Upper lobe of right lung (tissue), 1 donor: ENCODE results near the gene PPP1R27. TPM values are rescaled to one million over a fixed set of nuclear protein-coding genes. Genes with fewer than 3 reads are reported as not detected.

Experiments used
- ATAC-seq: fragments of 200-7000 bp; cut with Tn5 transposase; one replicate; pipeline ENCODE4 v1.9.1; 2020; ENCODE audit warnings: mild to moderate bottlenecking, moderate library complexity
- DNase-seq: peaks from one replicate; pipeline ENCODE4 v3.0.0-alpha.2; 2020
- H3K27ac ChIP-seq: fragments of 200-600 bp; one replicate; pipeline ENCODE4 v1.8.0; 2022
- H3K27me3 ChIP-seq: fragments of 200-600 bp; one replicate; pipeline ENCODE4 v1.8.0; 2022; ENCODE audit warnings: mild to moderate bottlenecking
- H3K36me3 ChIP-seq: fragments of 200-600 bp; one replicate; pipeline ENCODE4 v1.8.0; 2022
- H3K4me1 ChIP-seq: fragments of 200-600 bp; one replicate; pipeline ENCODE4 v1.8.0; 2022
- H3K4me3 ChIP-seq: fragments of 200-600 bp; one replicate; pipeline ENCODE4 v1.8.0; 2022; ENCODE audit warnings: mild to moderate bottlenecking
- H3K9me3 ChIP-seq: fragments of 200-600 bp; one replicate; pipeline ENCODE4 v1.8.0; 2022
- intact Hi-C: fragments of 100-400 bp; cut with DNase I; formaldehyde crosslinking; loops from one replicate; pipeline ENCODE4 v1.11.0; 2022
- total RNA-seq: library from RNA; stranded (reverse); fragmentation: NEBNext Ultra II Directional; extraction: Animal tissue kit (Norgen Biotek cat#: 25700); gene quantifications from one replicate; pipeline ENCODE4 v1.2.1, GENCODE V29; 2021
- TF ChIP-seq, protein P1 (sequence below): fragments of 200-600 bp; IDR thresholded peaks from one replicate; pipeline ENCODE4 v1.8.0; 2022; ENCODE audit warnings: antibody characterized with exemption
- donor health status: DM: no; HTN: yes; CAD: no; lungs with severe emphysema.

Gene PPP1R27
- total RNA-seq, 1 donor from 2014 or later = not detected

DNA sequence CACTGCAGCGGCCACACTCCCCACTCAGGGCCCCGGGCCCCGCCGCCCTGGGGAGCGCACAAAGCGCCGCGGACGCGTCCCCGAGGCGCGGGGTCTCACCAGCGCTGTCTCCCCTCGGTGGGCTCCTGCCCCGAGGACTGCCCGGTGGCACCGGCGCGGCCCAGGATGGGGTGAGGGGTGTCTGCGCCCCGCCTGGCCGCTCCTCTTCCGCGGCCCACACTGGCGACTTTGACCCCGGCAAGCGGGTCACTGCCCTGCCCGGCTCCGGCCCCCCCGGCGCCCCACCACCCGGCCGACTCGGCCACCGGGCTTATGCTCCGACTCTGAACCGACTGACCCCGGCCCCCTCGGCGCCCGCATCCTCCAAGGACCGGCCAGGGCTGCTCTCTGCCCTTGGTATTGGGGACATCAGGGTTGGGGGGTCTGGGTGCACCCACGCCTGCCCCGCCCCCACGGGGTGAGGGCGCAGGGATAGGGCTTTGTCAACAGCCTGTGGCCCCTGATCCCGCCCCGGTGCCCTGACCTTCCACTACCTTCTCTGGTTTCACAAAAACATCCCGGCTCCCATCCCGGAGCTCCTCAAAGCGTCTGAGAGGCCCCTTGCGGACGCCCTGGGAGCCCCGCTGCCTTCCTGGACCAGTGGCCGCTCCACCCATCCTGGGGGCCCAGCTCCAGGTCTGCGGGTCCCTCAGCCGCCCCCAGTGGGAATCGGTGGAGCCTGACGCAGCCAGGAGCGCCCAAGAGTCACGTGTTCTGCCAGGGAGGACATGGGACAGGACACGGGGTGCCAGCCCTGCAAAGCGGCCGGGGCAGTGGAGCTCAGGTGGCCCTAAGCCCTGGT lies 30.1 kb downstream of the PPP1R27 start:
- Histone ChIP-seq H3K36me3 (no peaks in the 10 kb centered on the region), H3K9me3 (no peaks in the 10 kb centered on the region), H3K4me1 (no peaks in the 10 kb centered on the region), H3K4me3 (no peak overlapping the region), H3K27me3 (peaks cover 75% of the 10 kb centered on the region), H3K27ac (no peak overlapping the region)
- ATAC-seq (no peak), DNase-seq (no peak)
- TF ChIP-seq, protein P1, sequence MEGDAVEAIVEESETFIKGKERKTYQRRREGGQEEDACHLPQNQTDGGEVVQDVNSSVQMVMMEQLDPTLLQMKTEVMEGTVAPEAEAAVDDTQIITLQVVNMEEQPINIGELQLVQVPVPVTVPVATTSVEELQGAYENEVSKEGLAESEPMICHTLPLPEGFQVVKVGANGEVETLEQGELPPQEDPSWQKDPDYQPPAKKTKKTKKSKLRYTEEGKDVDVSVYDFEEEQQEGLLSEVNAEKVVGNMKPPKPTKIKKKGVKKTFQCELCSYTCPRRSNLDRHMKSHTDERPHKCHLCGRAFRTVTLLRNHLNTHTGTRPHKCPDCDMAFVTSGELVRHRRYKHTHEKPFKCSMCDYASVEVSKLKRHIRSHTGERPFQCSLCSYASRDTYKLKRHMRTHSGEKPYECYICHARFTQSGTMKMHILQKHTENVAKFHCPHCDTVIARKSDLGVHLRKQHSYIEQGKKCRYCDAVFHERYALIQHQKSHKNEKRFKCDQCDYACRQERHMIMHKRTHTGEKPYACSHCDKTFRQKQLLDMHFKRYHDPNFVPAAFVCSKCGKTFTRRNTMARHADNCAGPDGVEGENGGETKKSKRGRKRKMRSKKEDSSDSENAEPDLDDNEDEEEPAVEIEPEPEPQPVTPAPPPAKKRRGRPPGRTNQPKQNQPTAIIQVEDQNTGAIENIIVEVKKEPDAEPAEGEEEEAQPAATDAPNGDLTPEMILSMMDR = no peak
- intact Hi-C loops = no loop called here

DNA sequence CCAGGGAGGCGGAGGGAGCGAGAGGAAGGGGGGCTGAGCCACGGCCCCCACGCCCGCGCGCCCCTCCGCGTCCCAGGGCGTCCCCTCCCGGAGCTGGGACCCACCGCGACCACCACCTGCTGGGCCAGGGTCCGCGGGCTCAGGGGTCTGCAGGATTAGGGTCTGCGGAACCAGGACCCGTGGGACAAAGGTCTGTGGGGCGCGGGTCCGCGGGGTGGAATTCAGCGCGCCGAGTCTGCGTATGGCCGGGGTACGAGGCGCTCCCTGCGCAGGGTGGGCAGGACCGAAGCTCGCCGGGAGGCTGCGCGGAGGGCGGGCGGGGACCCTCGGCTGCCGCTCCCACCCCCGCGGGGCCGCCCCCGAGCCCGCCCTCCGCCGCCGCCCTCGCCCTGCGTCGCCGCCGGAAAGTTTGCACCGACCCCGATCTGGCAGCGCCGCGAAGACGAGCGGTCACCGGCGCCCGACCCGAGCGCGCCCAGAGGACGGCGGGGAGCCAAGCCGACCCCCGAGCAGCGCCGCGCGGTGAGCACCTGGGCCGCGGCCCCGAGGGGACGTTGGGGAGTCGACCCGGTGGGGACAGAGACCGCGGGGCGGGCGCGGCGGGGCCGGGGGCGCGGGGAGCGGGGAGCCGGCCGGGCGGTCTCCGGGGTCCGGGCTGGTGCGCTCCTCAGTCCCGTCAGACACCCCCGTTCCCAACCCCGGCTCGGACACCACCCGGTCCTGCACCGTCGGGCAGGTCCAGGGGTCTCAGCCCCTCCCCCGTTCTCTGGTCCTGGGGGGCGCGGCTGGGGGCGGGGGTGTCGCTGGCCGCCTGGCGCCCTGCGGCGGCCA lies 30.9 kb downstream of the PPP1R27 start, which contains the start of gene GCGR:
Gene GCGR (plus strand): TSS at position 423 of the 831 bp plus-strand sequence. CDS start 4,869 bp downstream, outside the sequence.
- no peaks in the 10 kb centered on the region for H3K9me3 ChIP-seq
- H3K4me3 ChIP-seq = no peak within 1 kb of the TSS
- H3K27ac ChIP-seq = no peak within 1 kb of the TSS
- ATAC-seq (no peak), DNase-seq (no peak)
- TF ChIP-seq, protein P1 = no peak
- peaks cover 75% of the 10 kb centered on the region for H3K27me3 ChIP-seq
- H3K4me1 ChIP-seq = no peaks in the 10 kb centered on the region
- intact Hi-C loops = no loop called here
- H3K36me3 ChIP-seq = no peaks in the 10 kb centered on the region

DNA sequence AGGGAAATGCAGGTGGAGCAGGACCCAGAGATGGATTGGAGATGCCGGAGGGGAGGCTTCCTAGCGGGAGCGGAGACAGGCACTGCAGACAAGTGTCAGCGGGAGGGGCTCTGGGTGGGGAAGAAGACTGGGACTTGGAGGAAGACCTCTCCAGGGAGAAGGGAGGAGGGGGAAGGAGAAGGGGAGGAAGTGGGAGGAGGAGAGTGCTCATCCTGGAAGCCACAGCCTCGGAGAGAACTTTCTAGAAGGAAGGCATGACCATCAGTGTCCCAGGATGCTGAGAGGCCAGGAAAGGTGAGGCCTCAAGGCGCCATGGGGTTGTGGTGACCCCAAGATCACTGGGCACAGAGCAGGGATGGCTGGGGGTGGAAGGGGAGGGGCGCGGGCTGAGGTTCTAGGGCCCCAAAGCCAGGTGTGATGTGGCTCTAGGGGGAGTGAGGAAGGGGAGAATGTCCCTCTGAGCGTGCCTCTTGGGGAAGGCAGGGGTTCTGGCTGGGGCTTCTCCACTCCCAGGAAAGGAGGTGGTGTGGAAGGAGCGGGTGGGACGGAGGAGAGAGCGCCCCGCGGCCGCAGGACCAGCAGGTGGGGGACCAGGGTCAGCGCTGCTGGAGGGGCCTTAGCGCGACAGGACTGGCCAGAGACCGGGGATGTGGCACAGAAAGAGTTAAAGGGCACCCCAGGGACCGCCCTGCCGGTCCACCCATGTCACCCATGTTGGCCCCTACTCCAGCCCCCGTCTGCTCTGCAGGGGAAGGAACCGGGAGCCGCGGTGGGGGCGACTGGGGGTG lies 31.8 kb downstream of the PPP1R27 start:
- no peak overlapping the region for H3K4me3 ChIP-seq
- H3K9me3 ChIP-seq = no peaks in the 10 kb centered on the region
- no peaks in the 10 kb centered on the region for H3K4me1 ChIP-seq
- ATAC-seq (no peak), DNase-seq (no peak)
- TF ChIP-seq, protein P1 = no peak
- no peaks in the 10 kb centered on the region for H3K36me3 ChIP-seq
- H3K27ac ChIP-seq = no peak overlapping the region
- H3K27me3 ChIP-seq = peaks cover 72% of the 10 kb centered on the region
- intact Hi-C loops = no loop called here

DNA sequence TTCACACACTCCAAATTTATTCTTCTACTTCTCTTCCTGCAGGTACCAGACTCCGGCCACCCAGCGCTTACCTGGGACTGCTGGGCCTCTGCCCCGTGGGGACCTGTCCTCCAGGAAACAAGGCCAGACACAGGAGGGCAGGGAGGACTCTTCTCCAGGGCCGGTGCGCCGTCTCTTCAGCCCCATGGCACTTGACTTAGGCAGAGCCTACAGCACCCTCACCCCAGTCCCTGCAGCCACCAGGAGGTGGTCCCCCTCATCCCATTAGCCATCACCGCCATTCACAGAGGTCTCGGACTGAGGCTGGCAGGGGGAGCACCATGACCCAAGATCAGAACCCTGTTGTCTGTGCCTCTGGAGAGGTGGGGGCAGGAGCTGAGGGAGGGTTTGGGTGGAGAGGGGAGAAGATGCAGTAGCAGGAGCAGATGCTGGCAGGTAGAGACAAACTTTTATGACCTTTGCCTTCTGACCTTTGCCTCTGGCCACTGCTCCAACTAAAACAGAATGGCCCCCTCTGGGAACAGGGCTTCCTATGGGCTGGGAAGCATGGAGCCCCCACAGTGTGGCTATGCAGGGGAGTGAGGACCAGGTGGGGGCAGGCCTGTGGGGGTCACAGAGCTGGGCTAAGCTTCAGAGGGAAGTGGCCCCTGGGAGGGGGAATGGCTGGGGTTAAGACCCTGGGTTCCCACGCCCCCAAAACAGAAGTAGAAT lies 32.6 kb downstream of the PPP1R27 start:
- H3K9me3 ChIP-seq = no peaks in the 10 kb centered on the region
- H3K4me1 ChIP-seq = no peaks in the 10 kb centered on the region
- H3K27me3 ChIP-seq = peaks cover 65% of the 10 kb centered on the region
- TF ChIP-seq, protein P1 = no peak
- H3K36me3 ChIP-seq = no peaks in the 10 kb centered on the region
- H3K4me3 ChIP-seq = no peak overlapping the region
- no peak for ATAC-seq
- H3K27ac ChIP-seq = no peak overlapping the region
- intact Hi-C loops = no loop called here
- no peak for DNase-seq

DNA sequence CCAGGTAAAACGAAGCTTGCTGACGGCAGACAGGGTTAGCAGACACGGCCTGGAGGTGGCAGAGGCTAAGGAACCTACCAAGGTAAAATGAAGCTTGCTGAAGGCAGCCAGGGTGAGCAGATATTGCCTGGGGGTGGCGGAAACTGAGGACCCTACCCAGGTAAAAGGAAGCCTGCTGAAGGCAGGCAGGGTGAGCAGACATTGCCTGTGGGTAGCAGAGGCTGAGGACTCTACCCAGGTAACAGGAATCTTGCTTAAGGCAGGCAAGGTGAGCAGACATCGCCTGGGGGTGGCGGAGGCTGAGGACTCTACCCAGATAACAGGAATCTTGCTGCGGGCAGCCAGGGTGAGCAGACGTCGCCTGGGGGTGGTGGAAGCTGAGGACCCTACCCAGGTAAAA lies 33.5 kb downstream of the PPP1R27 start:
- H3K27ac ChIP-seq = no peak overlapping the region
- TF ChIP-seq, protein P1 = no peak
- no peaks in the 10 kb centered on the region for H3K9me3 ChIP-seq
- no peaks in the 10 kb centered on the region for H3K4me1 ChIP-seq
- DNase-seq (no peak), ATAC-seq (no peak)
- peaks cover 57% of the 10 kb centered on the region for H3K27me3 ChIP-seq
- H3K36me3 ChIP-seq = no peaks in the 10 kb centered on the region
- intact Hi-C loops = no loop called here
- H3K4me3 ChIP-seq = no peak overlapping the region
